GM12874 (cell line): ENCODE results near the gene RIC3.

Source experiments
- TF ChIP-seq, protein P1 (sequence below): IDR thresholded peaks from 2 replicates; pipeline ENCODE4 v1.5.1; 2011; ENCODE audit warnings: low read depth, mild to moderate bottlenecking, control low read depth, low read length, moderate library complexity; ENCODE audit not compliant: insufficient read depth

The RIC3 gene

DNA sequence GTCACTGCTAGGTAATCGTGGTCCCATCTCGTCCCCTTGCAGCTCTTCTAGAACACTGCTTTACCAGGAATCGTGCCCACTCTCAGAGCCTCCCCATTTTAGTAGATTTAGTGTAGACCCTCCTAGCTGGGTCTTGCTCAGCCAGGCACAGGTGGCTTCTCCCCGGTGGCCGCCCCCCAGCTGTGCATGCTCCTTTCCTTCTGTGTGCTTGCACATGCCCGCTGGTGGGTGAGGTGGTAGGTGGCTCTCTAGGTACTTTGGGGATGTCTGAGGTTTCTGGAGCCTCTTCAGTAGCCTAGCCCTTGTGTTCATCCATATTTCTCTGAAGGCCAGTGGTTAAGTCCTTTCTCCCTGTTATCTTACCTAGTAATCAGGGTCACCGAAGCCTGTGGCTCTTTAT lies 82.3 kb downstream of the RIC3 start:
- TF ChIP-seq, protein P1, sequence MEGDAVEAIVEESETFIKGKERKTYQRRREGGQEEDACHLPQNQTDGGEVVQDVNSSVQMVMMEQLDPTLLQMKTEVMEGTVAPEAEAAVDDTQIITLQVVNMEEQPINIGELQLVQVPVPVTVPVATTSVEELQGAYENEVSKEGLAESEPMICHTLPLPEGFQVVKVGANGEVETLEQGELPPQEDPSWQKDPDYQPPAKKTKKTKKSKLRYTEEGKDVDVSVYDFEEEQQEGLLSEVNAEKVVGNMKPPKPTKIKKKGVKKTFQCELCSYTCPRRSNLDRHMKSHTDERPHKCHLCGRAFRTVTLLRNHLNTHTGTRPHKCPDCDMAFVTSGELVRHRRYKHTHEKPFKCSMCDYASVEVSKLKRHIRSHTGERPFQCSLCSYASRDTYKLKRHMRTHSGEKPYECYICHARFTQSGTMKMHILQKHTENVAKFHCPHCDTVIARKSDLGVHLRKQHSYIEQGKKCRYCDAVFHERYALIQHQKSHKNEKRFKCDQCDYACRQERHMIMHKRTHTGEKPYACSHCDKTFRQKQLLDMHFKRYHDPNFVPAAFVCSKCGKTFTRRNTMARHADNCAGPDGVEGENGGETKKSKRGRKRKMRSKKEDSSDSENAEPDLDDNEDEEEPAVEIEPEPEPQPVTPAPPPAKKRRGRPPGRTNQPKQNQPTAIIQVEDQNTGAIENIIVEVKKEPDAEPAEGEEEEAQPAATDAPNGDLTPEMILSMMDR: no peak

DNA sequence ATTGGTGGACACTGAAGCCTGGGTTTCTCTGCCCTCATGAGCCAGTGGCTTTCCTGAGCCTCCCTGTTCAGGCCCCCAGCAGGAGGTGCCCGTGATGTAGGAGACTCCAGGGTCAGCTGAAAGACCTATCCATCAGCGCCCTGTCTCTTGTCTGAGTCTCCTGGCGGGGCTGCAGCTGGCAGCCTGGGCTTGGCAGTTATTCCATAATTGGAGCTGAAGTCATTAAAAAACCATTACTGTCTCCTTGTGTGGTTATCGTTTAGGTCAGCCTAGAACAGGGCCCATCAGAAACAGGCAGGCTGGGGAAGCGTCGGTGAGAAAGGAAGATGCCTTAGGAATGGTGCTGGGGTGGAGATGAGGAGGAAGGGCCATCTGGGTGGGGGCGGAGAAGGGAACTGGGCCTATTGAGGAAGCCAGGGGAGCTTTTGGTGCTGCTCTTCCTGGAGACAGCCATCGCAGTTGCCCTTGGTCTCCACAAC lies 82.8 kb downstream of the RIC3 start:
- TF ChIP-seq, protein P1: no peak

DNA sequence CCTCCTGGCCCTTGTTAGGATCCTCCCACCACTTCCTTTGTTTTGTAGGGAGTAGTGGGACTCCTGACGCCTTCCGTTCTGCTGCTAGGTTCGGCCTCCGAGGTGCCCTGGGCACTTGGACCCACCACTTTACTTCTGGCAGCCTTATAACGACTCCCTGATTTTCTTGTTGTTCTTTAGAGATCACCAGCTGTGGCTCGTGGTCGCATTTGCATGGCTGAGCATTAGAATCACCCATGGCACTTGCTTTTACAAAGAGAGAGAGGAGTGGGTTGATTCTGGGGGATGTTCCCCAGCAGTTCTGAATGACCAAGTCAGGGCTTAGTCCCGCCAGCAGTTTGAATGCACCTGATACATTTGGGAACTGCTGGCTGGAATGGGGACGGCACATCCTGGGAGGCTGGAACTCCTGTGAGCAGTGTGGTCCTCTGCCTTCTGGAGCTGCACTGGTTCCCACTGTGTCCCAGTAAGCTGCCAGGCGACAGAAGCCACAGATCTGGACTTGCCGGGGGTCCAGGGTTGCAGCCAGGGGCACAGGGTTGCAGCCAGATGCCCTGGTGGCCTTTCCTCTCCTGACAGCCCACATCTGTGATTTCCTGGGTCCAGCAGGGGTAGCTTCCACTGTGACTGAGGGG lies 83.7 kb downstream of the RIC3 start:
- TF ChIP-seq, protein P1: no peak

DNA sequence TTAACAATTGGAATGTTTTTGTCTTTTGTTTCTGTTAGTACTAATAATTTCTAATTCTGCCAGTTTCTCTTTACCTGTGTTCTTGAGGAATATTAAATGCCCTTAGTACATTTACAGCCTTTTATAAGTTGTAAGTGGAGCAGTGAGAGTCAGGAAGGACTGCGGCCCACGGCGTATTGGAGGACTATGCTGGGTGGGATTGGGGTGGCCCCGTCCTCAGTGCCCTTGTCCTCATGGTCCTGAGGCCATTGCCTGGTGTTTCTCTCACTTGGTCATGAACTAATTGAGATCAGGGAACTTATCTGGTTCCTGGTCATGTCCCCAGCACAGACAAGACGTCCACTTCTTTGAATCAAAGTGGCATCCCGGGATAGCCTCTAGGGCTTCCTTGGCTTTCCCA lies 84.5 kb downstream of the RIC3 start:
- TF ChIP-seq, protein P1: no peak

DNA sequence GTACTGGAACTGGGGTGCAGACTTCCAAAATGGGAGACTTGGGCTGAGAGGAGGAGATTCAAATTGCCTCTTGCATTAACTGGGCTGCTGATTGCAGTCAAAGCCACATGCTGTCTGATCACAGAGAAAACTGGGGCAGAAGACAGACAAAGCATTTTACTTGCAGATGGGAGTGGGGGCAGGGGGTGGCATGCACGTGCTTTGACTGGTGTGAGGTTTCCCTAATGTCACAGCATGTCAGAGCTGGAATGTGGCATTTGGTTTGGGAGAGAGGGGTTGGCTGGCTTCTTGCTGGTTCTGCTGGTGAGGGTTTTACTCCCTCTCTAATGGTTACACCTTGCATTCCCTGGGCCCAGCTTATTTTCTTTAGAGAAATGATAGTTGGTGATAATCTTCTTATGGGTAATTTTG lies 84.9 kb downstream of the RIC3 start:
- TF ChIP-seq, protein P1: no peak

DNA sequence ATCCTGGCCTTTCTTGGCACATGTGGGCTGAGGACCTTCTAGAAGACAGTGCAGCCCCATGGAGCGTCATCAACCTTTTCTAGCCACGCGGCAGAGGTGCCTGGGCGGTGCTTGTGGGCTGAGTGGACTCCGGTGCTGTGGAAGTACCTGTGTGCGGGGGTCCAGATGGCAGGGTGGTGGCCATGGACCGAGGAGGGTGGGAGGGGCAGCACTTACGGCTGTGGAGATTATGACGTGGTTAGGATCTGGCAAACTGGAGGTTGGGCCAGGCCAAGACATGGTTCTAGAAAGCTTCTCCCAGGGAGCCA lies 85.8 kb downstream of the RIC3 start:
- TF ChIP-seq, protein P1: no peak

DNA sequence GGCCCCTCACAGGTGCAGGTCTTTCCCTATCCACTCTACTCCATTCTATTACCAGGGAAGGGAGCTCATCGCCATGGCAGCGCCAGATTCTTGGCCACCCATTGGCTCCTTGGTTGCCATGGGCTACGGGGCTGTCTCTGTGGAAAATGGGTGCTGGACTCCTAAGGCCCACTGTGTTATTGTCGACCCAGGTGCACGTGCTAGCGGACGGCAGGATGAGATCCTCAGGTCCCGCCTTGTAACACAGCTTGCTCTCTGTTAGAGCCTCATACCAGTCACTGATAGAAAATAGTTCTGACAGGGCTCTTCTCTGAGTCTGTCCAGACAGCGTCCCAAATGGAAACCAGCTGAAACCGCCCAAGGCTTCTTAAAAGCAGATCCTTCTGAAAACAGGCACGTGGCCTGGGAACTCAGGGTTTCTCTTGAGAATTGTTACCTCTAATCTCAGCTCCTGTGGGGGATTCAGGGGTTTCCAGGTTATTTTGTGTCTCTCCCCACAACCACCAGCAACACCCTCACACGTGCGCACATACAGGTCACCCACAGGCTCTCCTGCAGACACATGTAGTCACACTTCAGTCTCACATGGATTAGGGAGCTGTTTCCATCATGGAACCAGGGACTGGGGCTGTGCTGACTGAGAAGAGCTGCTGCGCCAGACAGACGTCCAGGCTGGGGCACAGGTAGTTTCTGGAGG lies 86.3 kb downstream of the RIC3 start:
- TF ChIP-seq, protein P1: no peak
